Upper lobe of left lung (tissue), 4 donors: ENCODE data around the gene GDI1.

Experiments used
- CTCF ChIP-seq, 6 experiments: fragments of 450-650 bp in 4 of 6; fragments of 200-600 bp in 2 of 6; sonication (generic) in 2 of 6; IDR thresholded peaks; one replicate each; pipeline ENCODE4 v1.5.1; 2016 to 2019; ENCODE audit warnings: antibody characterized with exemption in 6 of 6
- EP300 ChIP-seq, 4 donors: sonication (generic); formaldehyde crosslinking; IDR thresholded peaks; one replicate each; pipeline ENCODE4 v1.5.1; 2017; ENCODE audit warnings: antibody characterized with exemption in 4 of 4, control low read depth in 2 of 4
- POLR2A ChIP-seq, 4 donors: fragments of 450-650 bp; IDR thresholded peaks; one replicate each; pipeline ENCODE4 v1.5.1; 2016 to 2017; ENCODE audit warnings: antibody characterized with exemption in 4 of 4, mild to moderate bottlenecking in 2 of 4
- POLR2AphosphoS5 ChIP-seq, 2 donors: sonication (generic); formaldehyde crosslinking; IDR thresholded peaks; one replicate each; pipeline ENCODE4 v1.5.1; 2017; ENCODE audit warnings: antibody characterized with exemption in 2 of 2

DNA sequence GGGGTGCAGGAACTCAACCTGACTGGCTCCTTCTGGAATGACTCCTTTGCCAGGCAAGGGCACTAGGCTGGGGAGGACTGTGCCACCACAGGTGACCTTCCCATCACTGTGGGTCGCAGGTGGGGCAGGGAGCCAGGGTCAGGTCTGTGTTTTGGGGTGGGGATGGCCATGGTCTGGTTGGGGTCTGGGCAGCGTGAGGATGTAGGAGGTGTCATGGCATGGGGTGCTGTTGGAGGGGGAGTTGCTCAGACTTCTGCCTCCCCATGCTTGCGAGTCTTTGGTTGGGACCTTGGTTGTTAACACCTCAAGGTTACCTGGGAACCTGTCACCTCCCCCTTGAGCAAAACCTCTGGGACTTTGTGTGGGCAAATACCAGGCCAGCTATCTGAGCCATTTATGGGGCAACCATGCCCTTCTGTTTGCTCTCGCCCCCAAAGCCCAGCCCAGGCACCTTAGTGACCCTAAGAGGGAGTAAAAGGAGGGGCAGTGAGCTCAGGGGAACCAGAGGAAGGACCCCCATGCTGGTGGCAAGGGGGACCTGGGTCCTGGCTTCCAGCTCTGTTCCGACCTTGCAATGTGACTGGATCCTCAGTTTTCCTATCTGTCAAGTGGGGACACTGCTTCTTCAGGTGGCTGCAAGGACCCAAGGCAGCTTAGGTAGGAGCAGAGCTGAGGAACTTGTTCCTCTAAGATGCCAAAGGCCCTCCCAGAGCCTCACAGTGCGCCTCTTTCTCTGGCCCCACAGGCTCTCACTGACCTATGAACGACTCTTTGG is 2.4 kb upstream of the GDI1 start:
- no peak for TF ChIP-seq CTCF (IDR thresholded peaks at IDR 0.05)
- no peak for TF ChIP-seq POLR2A (IDR thresholded peaks at IDR 0.05)
- no peak for TF ChIP-seq POLR2AphosphoS5 (IDR thresholded peaks at IDR 0.05)
- no peak for TF ChIP-seq EP300 (IDR thresholded peaks at IDR 0.05)
